Fibroblast of lung (primary cell): Measurements from ENCODE around the gene SLC9A1. TPM values are rescaled to one million over a fixed set of nuclear protein-coding genes. Genes with fewer than 3 reads are reported as not detected.

Experiments
- DNase-seq, 2 donors: peaks; one replicate each; pipeline versions ENCODE4 v3.0.0 to v3.0.0-alpha.2; 2010; ENCODE audit warnings: low read depth in 2 of 2
- H2AFZ ChIP-seq: 2 replicates; pipeline ENCODE4 v1.5.1; 2012; ENCODE audit warnings: low read length, control low read depth, inconsistent platforms
- H3K27ac ChIP-seq: 2 replicates; pipeline ENCODE4 v1.5.1; 2011; ENCODE audit warnings: low read length, control low read depth; ENCODE audit not compliant: insufficient read depth
- H3K27me3 ChIP-seq: 2 replicates; pipeline ENCODE4 v1.5.1; 2011; ENCODE audit warnings: mild to moderate bottlenecking, low read length; ENCODE audit not compliant: control insufficient read depth, insufficient read depth
- H3K36me3 ChIP-seq: 2 replicates; pipeline ENCODE4 v1.5.1; 2011; ENCODE audit warnings: low read length; ENCODE audit not compliant: control insufficient read depth, insufficient read depth
- H3K4me1 ChIP-seq: 2 replicates; pipeline ENCODE4 v1.5.1; 2011; ENCODE audit warnings: low read length; ENCODE audit not compliant: control insufficient read depth, insufficient read depth; ENCODE audit errors: extremely low read depth
- H3K4me2 ChIP-seq: 2 replicates; pipeline ENCODE4 v1.5.1; 2011; ENCODE audit warnings: low read length, control low read depth; ENCODE audit not compliant: insufficient read depth; ENCODE audit errors: extremely low read depth
- H3K4me3 ChIP-seq, 4 experiments: fragments of 200-600 bp in 1 of 4; sonication (generic) in 1 of 4; replicated peaks in 1 of 4; 2 replicates each; pipeline ENCODE4 v1.5.1; 2011 to 2016; ENCODE audit warnings: low read length in 4 of 4, low read depth in 3 of 4, mild to moderate bottlenecking in 3 of 4, control low read depth in 2 of 4, inconsistent platforms in 1 of 4, mixed read lengths in 1 of 4; ENCODE audit not compliant: insufficient read depth in 1 of 4; ENCODE audit errors: control extremely low read depth in 1 of 4
- H3K79me2 ChIP-seq: 2 replicates; pipeline ENCODE4 v1.5.1; 2012; ENCODE audit warnings: mild to moderate bottlenecking, low read length, inconsistent platforms; ENCODE audit not compliant: control insufficient read depth, insufficient read depth
- H3K9ac ChIP-seq: 2 replicates; pipeline ENCODE4 v1.5.1; 2011; ENCODE audit warnings: mild to moderate bottlenecking, low read length, control low read depth; ENCODE audit not compliant: insufficient read depth
- H3K9me3 ChIP-seq: 2 replicates; pipeline ENCODE4 v1.5.1; 2012; ENCODE audit warnings: low read depth, low read length; ENCODE audit not compliant: control insufficient read depth, insufficient read depth
- H4K20me1 ChIP-seq: 2 replicates; pipeline ENCODE4 v1.5.1; 2011; ENCODE audit warnings: low read length; ENCODE audit not compliant: control insufficient read depth, insufficient read depth; ENCODE audit errors: extremely low read depth
- EZH2 ChIP-seq: IDR thresholded peaks from 2 replicates; pipeline ENCODE4 v1.5.1; 2012; ENCODE audit warnings: low read length, control low read depth, mild to moderate bottlenecking; ENCODE audit errors: missing control alignments
- polyA plus RNA-seq, 2 donors: library from polyadenylated mRNA; depleted of rRNA in 1 of 2; stranded (reverse) in 1 of 2; unstranded in 1 of 2; fragments of >200 nt; gene quantifications; 2 replicates each; pipeline ENCODE4 v1.2.1, GENCODE V29; 2011 to 2012; ENCODE audit warnings: missing spikeins in 1 of 2
- total RNA-seq: library from RNA; depleted of rRNA; stranded (reverse); fragments of >200 nt; gene quantifications from 2 replicates; pipeline ENCODE4 v1.2.1, GENCODE V29; 2014
- TF ChIP-seq, protein P1 (sequence below), 2 donors: IDR thresholded peaks in 1 of 2; conservative IDR thresholded peaks in 1 of 2; 1 replicate in 1 of 2; 2 replicates in 1 of 2; pipeline ENCODE4 v1.5.1; 2011 to 2012; ENCODE audit warnings: low read length in 2 of 2, control low read depth in 1 of 2, inconsistent platforms in 1 of 2, low read depth in 1 of 2, mild to moderate bottlenecking in 1 of 2

Gene SLC9A1
- total and polyA plus RNA-seq, 2 donors (not counting 1 experiment from before 2014, with no cell fraction given) = 4.9 to 10.4 TPM

DNA sequence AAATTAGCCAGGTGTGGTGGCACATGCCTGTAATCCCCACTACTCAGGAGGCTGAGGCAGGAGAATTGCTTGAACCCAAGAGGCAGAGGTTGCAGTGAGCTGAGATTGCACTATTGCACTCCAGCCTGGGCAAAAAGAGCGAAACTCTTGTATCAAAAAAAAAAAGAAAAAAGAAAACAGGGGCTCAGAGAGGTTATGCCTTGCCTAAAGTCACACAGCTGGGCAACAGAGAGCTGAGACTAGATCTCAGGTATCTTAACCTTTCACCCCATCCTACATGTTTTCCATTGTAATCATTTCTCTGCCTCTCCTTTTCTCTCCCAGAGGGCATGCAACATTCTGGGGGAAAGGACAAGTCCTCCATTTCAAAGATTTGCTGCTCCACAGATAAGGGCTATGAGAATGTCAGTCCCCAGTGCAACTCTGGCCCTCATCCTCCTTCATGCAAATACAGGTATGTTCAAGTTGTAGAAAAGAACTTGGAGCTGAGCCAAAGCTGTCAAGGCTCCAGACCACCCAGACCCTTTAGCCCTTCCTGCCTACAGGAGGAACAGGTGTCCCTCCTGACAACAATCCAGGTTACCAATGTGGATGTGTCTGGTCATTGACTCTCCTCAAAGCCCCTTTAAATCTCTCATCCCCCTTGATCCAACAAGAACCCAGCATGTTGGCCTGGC, 6.9 kb downstream of the SLC9A1 start:
- H3K4me1 ChIP-seq = peaks cover 16% of the 10 kb centered on the region

DNA sequence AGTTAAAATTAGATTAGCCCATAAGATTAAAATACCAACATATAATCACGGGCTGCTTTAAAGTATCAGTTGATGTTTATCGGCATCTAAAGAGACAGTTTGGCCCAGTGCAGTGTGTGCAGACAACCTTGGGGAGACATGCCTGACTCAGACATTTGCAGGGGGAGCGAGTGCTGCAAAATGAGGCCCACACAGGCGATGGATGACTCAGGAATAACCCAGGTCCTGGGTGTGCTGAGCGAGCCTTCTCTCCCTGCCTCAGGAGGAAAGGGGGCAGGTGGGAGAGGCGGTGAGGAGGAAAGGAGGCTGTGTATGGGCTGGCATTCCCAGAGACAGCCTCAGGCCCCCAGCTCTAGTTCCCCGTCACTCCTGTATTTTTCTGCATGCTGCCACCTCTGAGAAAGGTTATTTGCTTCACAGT, 9.0 kb downstream of the SLC9A1 start:
- no peak overlapping the region for H3K9ac ChIP-seq
- H3K9me3 ChIP-seq = no peaks in the 10 kb centered on the region
- peak overlapping the region; percentile 71 for H3K27ac ChIP-seq
- no peak for TF ChIP-seq EZH2
- TF ChIP-seq, protein P1, sequence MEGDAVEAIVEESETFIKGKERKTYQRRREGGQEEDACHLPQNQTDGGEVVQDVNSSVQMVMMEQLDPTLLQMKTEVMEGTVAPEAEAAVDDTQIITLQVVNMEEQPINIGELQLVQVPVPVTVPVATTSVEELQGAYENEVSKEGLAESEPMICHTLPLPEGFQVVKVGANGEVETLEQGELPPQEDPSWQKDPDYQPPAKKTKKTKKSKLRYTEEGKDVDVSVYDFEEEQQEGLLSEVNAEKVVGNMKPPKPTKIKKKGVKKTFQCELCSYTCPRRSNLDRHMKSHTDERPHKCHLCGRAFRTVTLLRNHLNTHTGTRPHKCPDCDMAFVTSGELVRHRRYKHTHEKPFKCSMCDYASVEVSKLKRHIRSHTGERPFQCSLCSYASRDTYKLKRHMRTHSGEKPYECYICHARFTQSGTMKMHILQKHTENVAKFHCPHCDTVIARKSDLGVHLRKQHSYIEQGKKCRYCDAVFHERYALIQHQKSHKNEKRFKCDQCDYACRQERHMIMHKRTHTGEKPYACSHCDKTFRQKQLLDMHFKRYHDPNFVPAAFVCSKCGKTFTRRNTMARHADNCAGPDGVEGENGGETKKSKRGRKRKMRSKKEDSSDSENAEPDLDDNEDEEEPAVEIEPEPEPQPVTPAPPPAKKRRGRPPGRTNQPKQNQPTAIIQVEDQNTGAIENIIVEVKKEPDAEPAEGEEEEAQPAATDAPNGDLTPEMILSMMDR (conservative IDR thresholded peaks at IDR 0.05 in 1 of 2, IDR thresholded peaks at IDR 0.05 in 1 of 2; ENCODE audit: low read depth in 1 of 2, low read length in 2 of 2) = no peak
- peak overlapping the region; percentile 21 for H3K4me2 ChIP-seq
- no peaks in the 10 kb centered on the region for H3K36me3 ChIP-seq
- H3K4me3 ChIP-seq = no peak overlapping the region
- H4K20me1 ChIP-seq = no peaks in the 10 kb centered on the region
- H3K27me3 ChIP-seq = no peaks in the 10 kb centered on the region
- H3K79me2 ChIP-seq = peaks cover 48% of the 10 kb centered on the region
- no peak overlapping the region for H2AFZ ChIP-seq
- peaks cover 12% of the 10 kb centered on the region for H3K4me1 ChIP-seq
- peak; percentile 77 to 93 for DNase-seq

More for the DNA sequence above, 6.9 kb downstream of the SLC9A1 start:
- Histone ChIP-seq H4K20me1 (no peaks in the 10 kb centered on the region), H3K27me3 (no peaks in the 10 kb centered on the region), H3K9me3 (no peaks in the 10 kb centered on the region), H3K4me2 (no peak overlapping the region), H3K9ac (no peak overlapping the region), H3K27ac (no peak overlapping the region), H3K36me3 (peaks cover 2% of the 10 kb centered on the region), H2AFZ (no peak overlapping the region), H3K4me3 (no peak overlapping the region), H3K79me2 (peaks cover 56% of the 10 kb centered on the region)
- TF ChIP-seq, protein P1 (conservative IDR thresholded peaks at IDR 0.05 in 1 of 2, IDR thresholded peaks at IDR 0.05 in 1 of 2; ENCODE audit: low read depth in 1 of 2, low read length in 2 of 2) = no peak
- no peak for TF ChIP-seq EZH2
- DNase-seq = no peak

DNA sequence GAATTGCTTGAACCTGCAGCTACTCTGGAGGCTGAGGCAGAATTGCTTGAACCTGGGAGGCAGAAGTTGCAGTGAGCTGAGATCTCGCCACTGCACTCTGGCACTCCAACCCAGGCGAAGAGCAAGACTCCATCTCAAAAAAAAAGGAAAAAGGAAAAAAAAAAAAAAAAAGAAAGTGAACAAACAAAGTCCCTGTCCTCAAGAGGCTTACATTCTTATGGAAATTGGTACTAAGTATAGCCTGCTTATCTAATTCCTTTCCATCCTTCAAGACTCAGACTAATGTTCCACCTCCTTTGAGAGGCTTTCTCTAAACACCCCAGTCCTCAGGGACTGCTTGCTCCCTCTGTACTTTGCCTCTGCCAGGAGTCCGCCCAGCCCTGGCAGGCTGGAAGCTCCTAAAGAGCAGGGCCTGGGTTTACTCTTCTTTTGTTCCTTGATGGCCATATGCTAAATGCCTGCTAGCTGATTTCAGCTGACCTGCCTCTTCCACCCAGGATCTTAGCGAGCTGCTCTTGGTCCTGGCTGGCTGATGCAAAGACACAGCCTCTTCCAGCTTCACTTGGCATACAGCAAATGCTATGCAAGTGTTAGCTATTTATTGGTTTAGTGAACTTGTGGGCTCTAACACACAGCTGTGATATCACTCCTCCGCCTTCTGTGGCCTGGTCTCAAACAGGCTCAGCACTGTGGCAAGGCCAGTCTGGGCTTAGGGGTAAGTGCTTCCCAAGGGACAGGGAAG, 9.8 kb downstream of the SLC9A1 start:
- TF ChIP-seq, protein P1 (conservative IDR thresholded peaks at IDR 0.05 in 1 of 2, IDR thresholded peaks at IDR 0.05 in 1 of 2; ENCODE audit: low read depth in 1 of 2, low read length in 2 of 2) = no peak
- TF ChIP-seq EZH2 = no peak

More for the DNA sequence above, 9.8 kb downstream of the SLC9A1 start:
- H2AFZ ChIP-seq = no peak overlapping the region
- peaks cover 44% of the 10 kb centered on the region for H3K79me2 ChIP-seq
- no peak overlapping the region for H3K4me3 ChIP-seq
- no peak overlapping the region for H3K9ac ChIP-seq
- H4K20me1 ChIP-seq = no peaks in the 10 kb centered on the region
- peak overlapping the region; percentile 71 for H3K27ac ChIP-seq
- no peaks in the 10 kb centered on the region for H3K9me3 ChIP-seq
- DNase-seq = peak; percentile 82 to 87
- peak overlapping the region; percentile 33 for H3K4me2 ChIP-seq
- H3K36me3 ChIP-seq = no peaks in the 10 kb centered on the region
- H3K4me1 ChIP-seq = peaks cover 12% of the 10 kb centered on the region
- no peaks in the 10 kb centered on the region for H3K27me3 ChIP-seq
